Activated naive CD4-positive, alpha-beta T cell treated with Interleukin-2 at 50 U/mL for 16 hours (primary cell): Measurements from ENCODE around the gene ADAM15.
A peak's percentile ranks its signal among the peaks of the same experiment; 100 is the strongest.

Experiments
- DNase-seq: peaks from one replicate; pipeline ENCODE4 v3.0.0-alpha.2; 2020

Gene ADAM15

GRCh38 chr1:155050560-155051341 is at the start of gene ADAM15:
TSS of gene ADAM15 (plus strand) at chr1:155051316. CDS start at chr1:155051387, 71 bp downstream.
- peak; percentile 82 for DNase-seq

- no peak for DNase-seq
Observed at GRCh38 chr1:155001425-155001674, 49.8 kb upstream of the ADAM15 start.

- DNase-seq, result peak; percentile 99
Observed at GRCh38 chr1:155001675-155002463, 49.2 kb upstream of the ADAM15 start.

GRCh38 chr1:155002464-155003226 is 48.5 kb upstream of the ADAM15 start, which contains the start of gene ZBTB7B:
TSS of gene ZBTB7B (plus strand) at chr1:155002802. CDS start at chr1:155014661, 11,859 bp downstream.
- no peak for DNase-seq

GRCh38 chr1:155003227-155003765 is 47.8 kb upstream of the ADAM15 start:
- peak; percentile 32 for DNase-seq

- no peak for DNase-seq
Observed at GRCh38 chr1:155003766-155004351, 47.3 kb upstream of the ADAM15 start.

- DNase-seq, result no peak
Observed at GRCh38 chr1:155004352-155005075, 46.6 kb upstream of the ADAM15 start.

GRCh38 chr1:155005076-155006011 is 45.8 kb upstream of the ADAM15 start:
- DNase-seq, result peak; percentile 28

GRCh38 chr1:155006601-155007101 is 44.5 kb upstream of the ADAM15 start:
- DNase-seq, result peak; percentile 25

GRCh38 chr1:155007251-155007828 is 43.8 kb upstream of the ADAM15 start:
- no peak for DNase-seq

- peak; percentile 69 for DNase-seq
Observed at GRCh38 chr1:155008015-155008941, 42.8 kb upstream of the ADAM15 start.

GRCh38 chr1:155009221-155009711 is 41.9 kb upstream of the ADAM15 start:
- DNase-seq, result peak; percentile 41

GRCh38 chr1:155009742-155010141 is 41.4 kb upstream of the ADAM15 start:
- no peak for DNase-seq

GRCh38 chr1:155010211-155010918 is 40.8 kb upstream of the ADAM15 start:
- peak; percentile 34 for DNase-seq

GRCh38 chr1:155011004-155011416 is 40.1 kb upstream of the ADAM15 start:
- no peak for DNase-seq

- DNase-seq, result no peak
Observed at GRCh38 chr1:155011437-155012025, 39.6 kb upstream of the ADAM15 start.

GRCh38 chr1:155012026-155012546 is 39.0 kb upstream of the ADAM15 start:
- peak; percentile 37 for DNase-seq
